Measurements from ENCODE around the gene LAMA3.

DNA sequence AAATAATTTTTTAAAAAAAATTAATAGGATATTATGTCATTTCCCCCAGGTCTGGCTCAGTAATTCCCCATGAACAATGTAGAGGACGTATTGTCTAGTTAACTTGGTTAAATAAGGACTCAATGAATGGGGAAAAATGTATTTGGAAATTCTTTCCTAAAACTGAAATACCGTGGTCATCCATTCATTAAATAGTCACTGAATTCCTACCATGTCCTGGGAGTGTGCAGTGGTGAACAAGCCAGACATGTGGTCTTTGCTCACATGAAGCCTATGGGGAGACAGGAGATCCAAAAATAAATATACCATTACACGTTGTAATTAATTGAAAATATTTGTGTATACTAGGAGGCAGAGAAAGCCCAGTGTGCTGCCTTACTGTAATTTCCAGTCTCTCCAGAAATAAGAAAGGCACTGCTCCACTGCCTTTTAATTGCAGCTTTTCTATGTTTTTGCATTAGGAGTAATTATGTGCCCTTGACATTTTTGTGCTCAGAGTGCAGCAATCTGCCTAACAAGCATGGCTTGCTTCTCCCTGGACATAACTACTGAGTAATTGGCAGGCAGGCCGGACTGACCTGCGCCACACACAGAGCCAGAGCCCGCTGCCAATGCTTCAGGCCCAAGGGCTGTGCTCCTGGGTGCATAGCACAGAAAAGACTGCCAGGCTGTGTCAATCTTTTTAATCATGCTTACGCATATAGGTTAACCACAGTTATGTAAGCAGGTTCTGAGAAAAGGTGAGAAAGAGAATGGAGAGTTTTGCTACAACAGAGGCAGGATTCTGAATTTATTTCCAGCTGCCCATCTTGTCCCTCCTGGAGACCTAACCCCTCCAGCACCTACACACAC, 303.1 kb downstream of the LAMA3 start:
- TF ChIP-seq, protein P1, sequence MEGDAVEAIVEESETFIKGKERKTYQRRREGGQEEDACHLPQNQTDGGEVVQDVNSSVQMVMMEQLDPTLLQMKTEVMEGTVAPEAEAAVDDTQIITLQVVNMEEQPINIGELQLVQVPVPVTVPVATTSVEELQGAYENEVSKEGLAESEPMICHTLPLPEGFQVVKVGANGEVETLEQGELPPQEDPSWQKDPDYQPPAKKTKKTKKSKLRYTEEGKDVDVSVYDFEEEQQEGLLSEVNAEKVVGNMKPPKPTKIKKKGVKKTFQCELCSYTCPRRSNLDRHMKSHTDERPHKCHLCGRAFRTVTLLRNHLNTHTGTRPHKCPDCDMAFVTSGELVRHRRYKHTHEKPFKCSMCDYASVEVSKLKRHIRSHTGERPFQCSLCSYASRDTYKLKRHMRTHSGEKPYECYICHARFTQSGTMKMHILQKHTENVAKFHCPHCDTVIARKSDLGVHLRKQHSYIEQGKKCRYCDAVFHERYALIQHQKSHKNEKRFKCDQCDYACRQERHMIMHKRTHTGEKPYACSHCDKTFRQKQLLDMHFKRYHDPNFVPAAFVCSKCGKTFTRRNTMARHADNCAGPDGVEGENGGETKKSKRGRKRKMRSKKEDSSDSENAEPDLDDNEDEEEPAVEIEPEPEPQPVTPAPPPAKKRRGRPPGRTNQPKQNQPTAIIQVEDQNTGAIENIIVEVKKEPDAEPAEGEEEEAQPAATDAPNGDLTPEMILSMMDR (IDR thresholded peaks at IDR 0.05): no peak
- no peak for TF ChIP-seq TCF7L2 (IDR thresholded peaks at IDR 0.05; ENCODE audit: low read depth, low read length)

Measured in Panc1 (cell line).